Right ventricle myocardium inferior (tissue), 1 donor: ENCODE data around the gene NRAS. TPM values are rescaled to one million over a fixed set of nuclear protein-coding genes. Genes with fewer than 3 reads are reported as not detected.
"Not testable (repeated sequence)": the region's sequence is repeated elsewhere in the genome, so short reads cannot be mapped to it uniquely, and the experiment has no call there.

Source experiments
- ATAC-seq: fragments of 200-7000 bp; cut with Tn5 transposase; one replicate; pipeline ENCODE4 v1.9.1; 2020; ENCODE audit warnings: mild to moderate bottlenecking, moderate library complexity
- DNase-seq: peaks from one replicate; pipeline ENCODE4 v3.0.0; 2021; ENCODE audit errors: missing footprints
- intact Hi-C: fragments of 100-400 bp; cut with DNase I; formaldehyde crosslinking; loops from one replicate; pipeline ENCODE4 v1.11.0; 2022
- long read RNA-seq: library from polyadenylated mRNA; unstranded; transcript quantifications from one replicate; pipeline ENCODE4 v2.0.0, GENCODE V29; 2021
- total RNA-seq: library from RNA; stranded (reverse); fragmentation: NEBNext Ultra II Directional; extraction: Animal tissue kit (Norgen Biotek cat#: 25700); gene quantifications from one replicate; pipeline ENCODE4 v1.2.1, GENCODE V29; 2021
- donor health status: DM: no; HTN: yes; CAD: no; lungs with severe emphysema.

The NRAS gene
- 7.2 TPM for total RNA-seq
- long read RNA-seq, full-length matches to known transcripts: 3 of 4 reads
- long read RNA-seq, partial matches to known transcripts: 1 of 4 reads
- long read RNA-seq, other reads (novel, unspliced or antisense): 0 of 4 reads

DNA sequence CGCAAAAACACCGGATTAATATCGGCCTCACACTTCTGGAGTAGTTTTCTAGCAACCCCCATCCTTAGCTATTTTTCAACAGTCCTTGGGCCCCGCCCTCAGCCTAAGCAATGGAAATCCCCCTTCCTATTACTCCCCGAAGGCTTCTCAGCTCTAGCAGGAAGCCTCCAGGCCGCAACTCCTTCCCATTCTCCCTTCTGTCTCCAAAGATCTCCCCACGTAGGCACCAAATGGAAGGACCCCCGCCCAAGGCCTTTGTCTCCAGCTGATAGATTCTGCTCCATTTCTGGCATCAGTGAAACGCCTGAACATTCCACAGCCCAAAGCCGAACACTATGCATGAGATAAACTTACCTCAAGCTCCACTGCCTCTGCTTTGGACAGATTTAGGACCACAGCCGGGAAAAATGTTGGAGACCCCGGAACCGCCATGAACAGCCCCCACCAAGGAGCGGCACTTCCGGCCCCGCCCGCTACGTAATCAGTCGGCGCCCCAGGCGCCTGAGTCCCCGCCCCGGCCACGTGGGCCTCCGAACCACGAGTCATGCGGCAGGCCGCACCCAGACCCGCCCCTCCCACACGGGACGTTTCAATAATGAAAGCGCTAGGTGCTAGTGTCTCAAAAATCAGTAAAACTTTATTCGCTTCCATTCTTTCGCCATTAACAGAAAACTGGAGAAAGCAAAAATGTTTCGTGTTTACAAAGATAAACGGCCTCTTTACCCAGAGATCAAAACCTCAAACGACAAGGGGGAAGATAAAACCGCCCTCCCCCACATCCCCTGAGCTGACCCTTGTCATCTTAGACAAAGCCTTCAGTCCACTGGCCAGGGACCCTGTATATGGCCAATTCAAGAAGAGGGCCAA lies at the start of gene NRAS:
TSS of gene NRAS (minus strand) at position 468 of the 867 bp plus-strand sequence. CDS start 611 bp downstream, outside the sequence.
- peak; percentile 97 for DNase-seq
- peak; percentile 99 for ATAC-seq
- intact Hi-C loops: loop anchor here (2.0 to 5.0 kb wide), 3 partner anchors 41 to 136 kb away; partner anchors contain the start of genes BCAS2, CSDE1 and SIKE1

DNA sequence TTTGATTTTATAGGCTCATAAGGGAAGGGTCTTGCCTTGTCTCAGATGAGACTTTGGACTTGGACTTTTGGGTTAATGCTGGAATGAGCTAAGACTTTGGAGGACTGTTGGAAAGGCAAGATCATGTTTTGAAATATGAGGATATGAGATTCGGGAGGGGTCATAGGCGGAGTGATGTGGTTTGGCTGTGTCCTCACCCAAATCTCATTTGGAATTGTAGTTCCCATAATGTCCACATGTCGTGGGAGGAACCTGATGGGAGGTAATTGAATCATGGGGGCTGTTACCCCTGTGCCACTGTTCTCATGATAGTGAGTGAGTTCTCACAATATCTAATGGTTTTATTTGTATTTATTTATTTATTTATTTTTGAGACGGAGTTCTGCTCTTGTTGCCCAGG lies 48.1 kb upstream of the NRAS start:
- DNase-seq (no peak), ATAC-seq (no peak)
- intact Hi-C loops: no loop called here

DNA sequence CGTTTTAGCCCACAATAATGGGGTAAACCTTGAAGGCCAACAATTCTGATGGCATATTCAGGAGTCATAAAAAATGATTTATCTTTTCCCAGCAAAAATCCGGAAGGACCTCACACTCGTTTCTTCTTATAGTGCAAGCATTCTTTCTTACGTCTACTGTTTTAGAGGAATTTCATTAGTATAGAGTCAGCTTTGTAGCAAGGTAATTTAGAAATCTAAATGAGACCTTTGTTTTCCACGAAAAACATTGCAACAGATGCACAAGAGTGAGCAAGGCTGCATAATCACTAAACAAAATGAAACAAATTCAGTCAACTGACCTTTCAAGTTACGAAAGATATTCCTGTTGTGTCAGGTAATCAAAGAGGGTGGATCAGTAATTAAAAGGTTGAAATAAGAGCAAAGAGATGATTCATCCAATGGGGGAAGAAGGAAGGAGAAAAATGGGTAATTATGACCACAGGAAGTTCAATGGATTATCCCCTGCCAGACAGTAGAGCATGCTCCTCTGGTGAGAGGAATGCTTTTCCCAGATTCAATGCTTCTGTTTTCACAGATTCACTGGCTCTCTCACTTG lies 41.8 kb upstream of the NRAS start:
- intact Hi-C loops: loop anchor here (2.0 to 5.0 kb wide), 3 partner anchors 22 to 90 kb away; partner anchors contain the start of genes NRAS and SIKE1
- DNase-seq (no peak), ATAC-seq (no peak)

DNA sequence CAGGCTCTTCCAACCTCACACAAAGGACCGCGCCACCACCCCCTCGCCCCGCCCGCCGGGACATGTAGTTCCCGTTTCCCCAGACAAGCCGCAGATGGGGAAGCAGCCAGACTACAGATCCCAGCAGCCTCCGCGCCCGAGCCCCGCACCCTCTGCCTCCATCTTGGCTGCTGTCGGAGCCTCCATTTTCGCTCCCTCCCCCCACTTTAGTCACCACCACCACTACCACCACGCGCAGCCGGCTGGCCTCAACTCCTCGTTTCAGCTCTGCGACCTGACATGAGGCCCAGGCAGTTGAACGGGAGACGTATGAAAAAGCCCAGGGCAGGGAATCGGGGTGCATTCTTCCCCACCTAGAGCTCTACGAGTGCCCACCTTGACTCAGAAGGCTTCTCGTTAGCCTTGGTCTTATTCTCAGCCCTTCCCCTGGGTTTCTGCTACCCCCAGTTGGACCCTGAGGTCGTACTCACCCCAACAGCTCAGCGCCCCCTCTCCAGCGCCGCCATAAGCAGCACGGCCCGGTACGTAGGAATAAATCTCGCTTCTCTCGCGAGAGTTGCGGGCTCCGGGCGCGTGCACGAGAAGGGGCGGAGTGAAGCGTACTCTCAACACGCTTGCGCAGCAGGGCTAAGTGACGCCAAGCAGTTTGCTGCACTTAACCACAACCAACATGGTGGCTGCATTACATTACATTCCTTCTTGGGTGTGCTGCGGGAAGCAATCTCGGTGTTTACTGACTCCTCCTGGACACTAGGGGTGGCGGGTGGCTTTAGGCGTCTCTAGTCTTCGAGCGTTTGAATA lies 41.1 kb upstream of the NRAS start, which contains the start of gene CSDE1:
TSS of gene CSDE1 (minus strand) at position 530 of the 801 bp plus-strand sequence. CDS start 18,094 bp downstream, outside the sequence.
- ATAC-seq (peak; percentile 97), DNase-seq (peak; percentile 98)
- intact Hi-C loops: loop anchor here (2.0 to 5.0 kb wide), 4 partner anchors 23 to 177 kb away; partner anchors contain the start of genes BCAS2, NRAS and SIKE1

DNA sequence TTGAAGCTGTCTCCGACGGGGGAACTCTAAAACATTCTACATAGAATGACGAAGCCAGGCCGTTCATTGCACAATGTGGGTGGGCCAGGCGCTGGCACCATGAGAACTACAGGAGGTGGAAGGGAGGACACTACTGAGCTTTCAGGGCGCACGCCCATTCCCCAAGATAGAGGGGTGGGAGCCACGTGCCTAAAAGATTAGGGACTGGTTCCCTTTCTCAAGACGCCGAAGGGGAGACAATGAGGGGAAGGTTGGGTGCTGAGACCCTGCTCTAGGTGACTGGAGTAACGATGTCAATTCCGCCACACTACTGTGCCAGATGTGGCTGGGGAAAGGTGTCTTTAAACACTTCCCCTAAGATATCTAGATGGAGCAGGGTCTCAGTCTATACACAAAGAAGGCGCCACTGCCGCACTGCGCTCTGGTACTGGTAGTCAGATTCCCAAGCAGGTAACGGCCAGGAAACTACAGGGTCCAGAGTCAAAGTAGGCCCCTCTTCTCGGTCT lies 40.4 kb upstream of the NRAS start:
- peak; percentile 71 for DNase-seq
- intact Hi-C loops: loop anchor here (2.0 to 5.0 kb wide), 2 partner anchors 40 to 176 kb away; partner anchors contain the start of genes BCAS2 and NRAS
- ATAC-seq: no peak

DNA sequence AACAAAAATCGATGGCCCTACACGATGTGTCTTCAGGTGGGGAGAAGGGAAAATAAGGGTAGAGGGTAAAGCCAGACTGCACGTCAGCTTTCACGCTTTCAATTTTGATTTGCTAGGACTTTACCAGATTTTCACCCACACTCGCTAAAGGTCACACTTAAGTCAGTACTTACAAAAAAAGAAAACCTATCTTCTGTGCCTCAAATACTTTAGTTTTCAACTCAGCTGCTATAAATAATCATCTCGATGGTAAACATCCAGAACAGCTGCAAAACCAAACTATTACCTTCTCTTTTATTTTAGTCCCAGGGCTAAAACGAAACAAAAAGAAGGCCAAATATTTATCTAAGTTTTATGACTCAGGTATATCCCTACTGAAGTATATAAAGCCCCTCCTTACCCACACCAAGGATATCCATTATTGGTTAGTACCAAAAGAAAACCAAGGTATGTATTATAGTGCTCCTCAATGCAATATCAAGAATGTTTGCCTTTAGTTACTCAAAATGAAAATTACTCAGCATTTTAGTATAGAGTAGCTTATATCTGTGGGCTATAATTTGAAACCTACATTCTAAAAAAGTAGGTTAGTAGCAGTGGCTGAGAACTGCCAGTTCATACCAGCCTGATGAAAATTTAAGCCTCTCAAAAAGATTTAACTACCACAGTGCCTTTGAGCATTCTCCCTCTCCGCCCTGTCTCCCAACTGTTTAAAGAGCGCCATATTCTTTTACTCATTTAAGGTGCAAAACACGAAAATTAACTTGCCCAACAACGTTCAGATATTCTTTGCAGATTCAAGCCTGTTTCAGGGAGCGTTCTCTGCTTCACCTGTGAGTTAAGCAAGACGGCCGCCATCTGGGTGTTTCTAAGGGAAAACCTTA lies 39.7 kb upstream of the NRAS start:
- DNase-seq (no peak), ATAC-seq (no peak)
- intact Hi-C loops: loop anchor here (2.0 to 5.0 kb wide), 2 partner anchors 39 to 175 kb away; partner anchors contain the start of genes BCAS2 and NRAS

DNA sequence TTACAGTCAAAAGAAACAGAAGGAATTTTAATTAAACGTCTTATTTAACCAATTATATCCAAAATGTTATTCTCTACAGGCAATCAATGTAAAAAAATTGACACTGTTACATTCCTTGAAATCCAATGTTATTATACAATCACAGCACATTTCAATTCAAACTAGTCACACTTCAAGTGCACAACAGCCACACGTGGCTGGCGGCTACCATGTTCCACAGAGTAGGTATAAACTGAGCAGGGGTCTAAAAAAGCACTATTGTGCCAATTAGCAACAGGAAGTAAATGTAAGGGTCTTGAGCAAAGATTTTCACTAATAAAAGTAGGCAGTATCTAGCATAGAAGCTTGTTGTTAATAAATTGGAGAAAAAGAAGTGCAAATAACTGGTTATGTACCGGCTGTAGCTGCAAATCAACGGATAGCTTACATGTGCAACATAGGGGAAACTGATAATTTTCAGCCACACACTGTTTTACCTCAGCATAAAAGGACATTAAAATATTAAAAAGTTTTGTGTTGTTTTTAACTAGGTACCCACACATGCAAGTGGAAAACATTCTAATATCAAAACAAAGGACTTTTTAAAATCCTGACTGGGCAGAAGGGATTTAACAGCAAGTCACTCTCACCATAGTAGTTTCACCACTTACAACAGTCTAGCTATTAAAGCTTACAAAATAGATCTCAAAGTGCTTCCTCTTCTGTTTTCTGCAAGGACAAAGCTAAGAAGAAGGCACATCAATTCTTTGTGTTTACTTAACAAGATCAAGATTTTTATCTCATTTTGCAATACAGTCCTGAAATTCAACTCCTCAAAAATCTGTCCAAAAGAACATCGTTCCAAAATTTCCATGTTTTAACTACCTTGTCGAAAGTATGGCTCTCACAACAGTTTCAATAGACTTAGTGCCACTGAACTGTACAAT lies 38.7 kb upstream of the NRAS start:
- DNase-seq: no peak
- intact Hi-C loops: loop anchor here (5.0 kb wide), 1 partner anchor 38 kb away; the partner anchor contains the start of gene NRAS
- ATAC-seq: no peak

DNA sequence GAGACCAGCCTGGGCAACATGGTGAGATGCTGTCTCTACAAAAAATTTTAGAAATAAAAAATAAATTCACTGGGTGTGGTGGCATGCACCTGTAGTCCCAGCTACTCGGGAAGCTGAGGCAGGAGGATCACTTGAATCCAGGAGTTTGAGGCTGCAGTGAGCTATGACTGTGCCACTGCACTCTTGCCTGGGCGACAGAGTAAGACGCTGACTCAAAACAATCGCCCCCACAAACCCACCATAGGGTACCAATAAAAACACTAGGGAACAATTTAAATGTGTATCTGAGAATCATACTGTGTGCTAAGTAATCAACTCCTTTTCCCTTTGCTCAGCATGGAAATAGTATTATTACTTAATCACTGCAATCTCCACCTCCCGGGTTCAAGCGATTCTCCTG lies 37.1 kb upstream of the NRAS start:
- intact Hi-C loops, DNase-seq, ATAC-seq: not testable (repeated sequence)

DNA sequence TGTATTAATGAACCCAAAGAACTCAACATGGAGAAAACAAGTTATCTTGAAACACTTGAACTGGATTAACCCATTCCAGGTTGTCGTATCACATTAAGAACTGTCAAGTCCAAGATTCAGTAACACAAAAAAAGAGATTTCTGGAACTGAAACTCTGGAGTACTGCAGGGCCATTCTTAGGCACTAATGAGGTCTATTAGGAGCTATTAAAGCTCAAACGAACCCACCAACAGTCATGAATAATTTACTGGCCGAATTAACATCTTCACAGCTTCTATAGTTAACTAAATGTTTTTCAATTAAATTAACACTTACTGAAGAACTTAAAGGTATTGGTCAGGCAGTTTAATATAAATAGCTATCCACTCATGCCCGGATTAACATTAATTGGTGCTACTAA lies 36.6 kb upstream of the NRAS start:
- intact Hi-C loops: no loop called here
- DNase-seq (no peak), ATAC-seq (no peak)

DNA sequence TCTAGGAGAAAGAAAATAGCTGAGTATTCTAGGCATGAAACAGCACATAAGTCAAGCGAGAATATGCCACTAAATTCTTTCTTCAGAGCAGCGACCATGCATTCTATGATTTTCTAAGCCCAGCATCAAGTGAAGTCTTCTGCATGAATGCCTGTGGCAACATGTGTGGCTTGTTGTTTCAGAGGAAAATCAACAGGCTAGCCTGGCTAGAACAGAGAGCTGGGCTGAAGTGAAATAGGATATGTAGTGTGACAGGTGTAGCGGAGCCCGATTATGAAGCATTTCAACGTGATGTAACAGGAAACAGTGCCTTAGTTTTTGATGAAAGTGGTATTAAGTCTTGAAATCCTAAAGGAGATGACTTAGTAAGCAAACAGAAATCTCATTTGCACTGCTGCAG lies 34.2 kb upstream of the NRAS start:
- ATAC-seq (no peak), DNase-seq (no peak)
- intact Hi-C loops: no loop called here

DNA sequence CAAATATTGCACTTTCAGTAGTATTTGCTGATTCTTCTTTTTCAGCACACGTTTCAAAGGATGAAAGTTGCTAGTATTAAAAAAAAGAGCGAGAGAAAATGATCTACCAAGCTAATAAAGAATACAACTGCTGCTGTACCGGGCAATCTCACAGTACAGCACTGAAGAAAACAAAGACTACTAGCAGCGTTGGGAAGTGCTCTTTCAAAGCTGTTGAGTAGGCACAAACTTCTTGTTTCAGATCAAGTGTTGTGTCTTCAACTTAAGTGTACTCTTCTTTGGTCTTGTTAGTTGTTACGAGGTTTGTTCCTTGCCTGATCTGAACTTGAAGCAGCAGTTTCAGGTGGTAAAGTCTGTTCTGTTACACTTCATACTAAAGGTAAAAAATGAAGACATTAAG lies 33.3 kb upstream of the NRAS start:
- intact Hi-C loops: no loop called here
- DNase-seq: no peak
- no peak for ATAC-seq

DNA sequence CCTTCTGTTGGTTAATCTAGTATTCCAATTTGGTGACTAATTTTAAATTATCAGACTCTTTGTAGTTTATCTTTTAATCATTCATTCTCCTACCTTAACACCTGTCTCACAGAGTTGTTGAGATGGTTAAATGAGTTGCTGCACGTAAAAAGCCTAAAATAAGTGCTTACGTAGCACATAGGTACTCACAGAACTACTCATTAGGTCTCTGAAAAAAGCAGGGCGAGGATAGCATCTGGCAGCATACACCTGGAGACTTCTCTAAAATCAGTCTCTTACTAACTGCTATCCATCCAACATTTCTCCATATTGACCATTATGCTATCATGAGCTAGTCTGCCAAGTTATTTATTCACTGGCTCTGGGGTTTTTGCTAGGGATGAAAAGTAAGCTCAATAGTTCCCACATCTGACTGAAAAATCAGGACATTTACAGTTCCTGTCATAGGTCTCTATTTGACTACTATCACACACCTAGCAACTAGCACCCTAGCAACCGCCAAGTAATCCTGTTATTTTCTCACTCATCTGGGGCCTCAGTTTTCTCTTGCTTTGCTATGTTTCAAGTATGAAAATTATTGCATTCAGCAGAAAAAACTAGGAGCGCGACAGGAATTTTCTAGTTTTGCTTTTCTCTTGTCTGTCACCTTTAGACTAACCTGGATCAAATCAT lies 30.0 kb upstream of the NRAS start:
- ATAC-seq (no peak), DNase-seq (no peak)
- intact Hi-C loops: no loop called here

DNA sequence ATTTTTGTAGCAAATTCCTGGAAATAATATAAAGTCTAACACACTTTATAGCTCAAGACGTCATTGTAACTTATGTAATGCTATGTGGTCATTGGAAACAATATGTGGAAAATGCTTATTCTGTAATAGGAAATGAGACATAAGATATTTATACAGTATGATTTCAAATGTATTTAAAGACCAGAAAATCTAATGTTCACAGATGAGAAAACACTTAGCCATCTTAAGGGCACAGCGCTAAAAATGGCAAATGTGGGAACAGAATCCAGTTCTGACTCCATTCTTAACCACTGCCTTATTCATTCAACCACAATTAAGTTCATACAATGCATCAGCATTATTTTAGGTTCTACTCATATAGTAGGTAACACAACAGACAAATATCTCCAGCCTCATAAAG lies 28.7 kb upstream of the NRAS start:
- intact Hi-C loops: no loop called here
- no peak for DNase-seq
- no peak for ATAC-seq

DNA sequence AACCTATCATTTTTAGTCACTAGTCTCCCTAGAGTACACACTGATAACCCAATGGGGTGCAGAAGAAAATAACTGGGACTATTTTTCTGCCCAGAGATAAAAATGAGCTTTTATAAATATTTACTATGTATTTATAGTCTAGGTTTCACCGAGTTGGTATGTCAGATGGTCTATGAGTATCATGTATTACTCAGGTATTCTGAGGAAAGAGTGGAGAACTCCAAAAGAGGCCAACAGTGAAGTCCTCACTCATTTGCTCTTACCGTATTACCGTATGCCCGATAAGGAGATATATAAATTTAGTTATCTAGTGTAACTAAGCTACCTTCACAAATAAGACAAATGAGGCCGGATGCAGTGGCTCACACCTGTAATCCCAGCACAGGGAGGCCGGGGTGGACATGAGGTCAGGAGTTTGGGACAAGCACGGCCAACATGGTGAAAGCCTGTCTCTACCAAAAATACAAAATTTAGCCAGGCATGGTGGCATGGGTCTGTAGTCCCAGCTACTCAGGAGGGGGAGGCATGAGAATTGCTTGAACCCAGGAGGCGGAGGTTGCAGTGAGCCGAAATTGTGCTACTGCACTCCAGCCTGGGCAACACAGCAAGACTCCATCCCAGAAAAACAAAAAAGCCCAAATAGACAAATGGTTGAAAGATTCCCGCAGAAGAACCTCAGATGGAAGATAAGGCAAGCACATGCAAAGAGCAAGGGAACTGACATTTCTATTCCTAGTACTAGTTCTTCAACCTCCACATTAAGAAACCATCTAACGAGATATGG lies 25.6 kb upstream of the NRAS start:
- intact Hi-C loops: no loop called here
- no peak for ATAC-seq

DNA sequence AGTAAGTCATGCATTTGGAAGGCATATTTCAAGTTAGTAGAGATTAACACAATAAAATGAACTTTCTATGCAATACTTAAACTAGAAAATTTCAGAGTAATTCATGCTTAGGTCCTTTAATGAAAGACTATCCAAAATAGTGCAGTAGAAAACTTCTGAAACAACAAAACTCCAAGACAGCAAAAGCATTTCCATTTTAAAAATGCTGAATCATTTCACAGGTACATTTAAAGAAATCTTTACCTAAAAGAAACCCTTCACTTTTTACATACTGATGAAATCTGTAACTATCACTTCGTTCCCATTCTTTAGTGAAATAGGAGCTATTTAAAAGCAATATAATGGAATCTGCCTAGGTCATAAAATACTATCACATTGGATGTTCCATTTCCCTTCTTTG lies 23.8 kb upstream of the NRAS start:
- ATAC-seq (no peak), DNase-seq (no peak)
- intact Hi-C loops: no loop called here

More for the DNA sequence above, 25.6 kb upstream of the NRAS start:
- DNase-seq: no peak
